LNCAP (cell line): ENCODE data around the gene PDLIM7.
A peak's percentile ranks its signal among the peaks of the same experiment; 100 is the strongest.

Experiments
- TF ChIP-seq, protein P1 (sequence below): fragments of 450-650 bp; IDR thresholded peaks from 2 replicates; pipeline ENCODE4 v1.5.1; 2017; ENCODE audit warnings: mild to moderate bottlenecking

PDLIM7 gene

DNA sequence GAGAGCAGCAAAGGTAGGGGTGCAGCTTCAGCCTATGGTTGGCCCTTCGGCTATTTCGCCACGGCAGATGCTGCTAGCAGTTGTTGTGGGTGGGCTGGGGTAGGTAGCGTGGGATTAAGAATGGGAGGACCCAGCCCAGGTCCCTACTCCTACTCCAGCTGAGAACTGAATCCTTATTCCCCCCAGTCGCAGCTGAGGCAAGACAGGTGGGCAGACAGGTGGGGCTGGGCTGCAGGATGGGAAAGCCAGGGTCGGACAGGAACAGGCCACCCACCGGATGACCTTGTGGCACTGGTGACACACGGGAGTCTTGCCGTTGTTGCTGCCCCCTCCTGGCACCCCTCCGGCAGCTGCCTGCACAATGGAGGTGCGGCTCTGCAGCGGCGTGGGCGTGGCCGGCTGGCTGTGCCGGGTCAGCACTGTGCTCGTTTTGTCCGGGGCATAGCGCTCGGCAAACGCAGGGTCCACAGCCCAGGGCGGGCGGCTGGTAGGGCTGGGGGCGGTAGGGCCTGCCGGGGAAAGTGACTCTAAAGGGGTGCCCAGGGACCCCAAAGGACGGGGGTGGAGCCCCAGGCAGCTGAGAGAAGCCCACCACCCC is 8.2 kb downstream of the PDLIM7 start:
- TF ChIP-seq, protein P1, sequence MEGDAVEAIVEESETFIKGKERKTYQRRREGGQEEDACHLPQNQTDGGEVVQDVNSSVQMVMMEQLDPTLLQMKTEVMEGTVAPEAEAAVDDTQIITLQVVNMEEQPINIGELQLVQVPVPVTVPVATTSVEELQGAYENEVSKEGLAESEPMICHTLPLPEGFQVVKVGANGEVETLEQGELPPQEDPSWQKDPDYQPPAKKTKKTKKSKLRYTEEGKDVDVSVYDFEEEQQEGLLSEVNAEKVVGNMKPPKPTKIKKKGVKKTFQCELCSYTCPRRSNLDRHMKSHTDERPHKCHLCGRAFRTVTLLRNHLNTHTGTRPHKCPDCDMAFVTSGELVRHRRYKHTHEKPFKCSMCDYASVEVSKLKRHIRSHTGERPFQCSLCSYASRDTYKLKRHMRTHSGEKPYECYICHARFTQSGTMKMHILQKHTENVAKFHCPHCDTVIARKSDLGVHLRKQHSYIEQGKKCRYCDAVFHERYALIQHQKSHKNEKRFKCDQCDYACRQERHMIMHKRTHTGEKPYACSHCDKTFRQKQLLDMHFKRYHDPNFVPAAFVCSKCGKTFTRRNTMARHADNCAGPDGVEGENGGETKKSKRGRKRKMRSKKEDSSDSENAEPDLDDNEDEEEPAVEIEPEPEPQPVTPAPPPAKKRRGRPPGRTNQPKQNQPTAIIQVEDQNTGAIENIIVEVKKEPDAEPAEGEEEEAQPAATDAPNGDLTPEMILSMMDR, result no peak

DNA sequence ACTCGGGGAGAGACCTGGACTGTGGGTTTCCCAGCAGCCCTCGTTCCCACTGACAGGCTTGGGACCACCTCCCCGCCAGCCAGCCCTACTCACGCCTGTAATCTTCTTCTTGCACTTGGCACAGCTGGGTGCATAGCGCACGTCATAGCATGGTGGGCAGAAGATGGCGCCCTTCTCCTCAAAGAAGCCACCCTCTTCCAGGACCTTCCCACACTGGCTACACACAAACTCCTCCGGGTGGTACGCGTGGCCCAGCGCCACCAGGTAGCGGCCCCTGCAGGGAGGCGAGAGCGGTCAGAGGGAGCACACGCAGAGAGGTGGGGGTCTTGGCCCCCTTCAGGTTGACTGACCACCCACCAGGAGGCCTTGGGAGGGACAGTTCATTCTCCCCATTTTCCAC is 9.4 kb downstream of the PDLIM7 start:
- TF ChIP-seq, protein P1, result peak; percentile 17; the same call in 1 of the 2 replicates

DNA sequence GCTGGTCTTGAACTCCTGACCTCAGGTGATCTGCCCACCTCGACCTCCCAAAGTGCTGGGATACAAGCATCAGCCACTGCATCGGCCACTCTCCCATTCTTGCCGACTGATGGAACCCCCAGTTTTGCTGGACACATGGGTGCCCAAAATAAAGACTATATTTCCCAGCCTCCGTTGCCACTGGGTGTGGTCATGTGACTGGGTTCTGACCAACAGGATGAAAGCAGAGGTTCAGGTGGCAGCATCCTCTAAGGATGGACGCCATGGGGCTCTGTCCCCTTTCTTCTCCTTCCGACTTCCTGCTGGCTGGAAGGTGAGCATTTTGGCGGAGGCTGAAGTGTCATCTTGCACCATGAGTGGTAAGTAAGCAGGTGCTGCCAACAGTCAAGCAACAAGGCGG is 10.3 kb downstream of the PDLIM7 start:
- TF ChIP-seq, protein P1, result no peak

DNA sequence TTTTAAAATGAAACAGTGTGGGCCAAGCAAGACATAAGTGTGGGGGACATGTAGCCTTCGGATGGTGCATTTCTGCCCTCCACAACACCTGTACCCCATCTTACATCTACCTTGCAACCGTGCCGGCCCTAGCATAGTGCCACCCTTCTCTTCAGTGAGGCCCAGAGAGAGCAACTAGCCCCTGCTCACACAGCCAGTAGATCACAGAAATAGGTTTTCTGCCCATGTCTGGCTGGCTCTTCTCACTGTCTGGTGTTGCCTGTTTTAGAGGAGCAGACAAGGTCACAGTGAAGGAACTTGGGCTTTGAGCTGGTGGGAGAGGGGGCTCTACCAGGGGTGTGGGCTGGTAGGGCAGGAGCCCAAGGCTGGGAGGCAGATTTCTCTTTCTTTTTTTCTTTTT is 11.1 kb downstream of the PDLIM7 start:
- TF ChIP-seq, protein P1, result no peak

DNA sequence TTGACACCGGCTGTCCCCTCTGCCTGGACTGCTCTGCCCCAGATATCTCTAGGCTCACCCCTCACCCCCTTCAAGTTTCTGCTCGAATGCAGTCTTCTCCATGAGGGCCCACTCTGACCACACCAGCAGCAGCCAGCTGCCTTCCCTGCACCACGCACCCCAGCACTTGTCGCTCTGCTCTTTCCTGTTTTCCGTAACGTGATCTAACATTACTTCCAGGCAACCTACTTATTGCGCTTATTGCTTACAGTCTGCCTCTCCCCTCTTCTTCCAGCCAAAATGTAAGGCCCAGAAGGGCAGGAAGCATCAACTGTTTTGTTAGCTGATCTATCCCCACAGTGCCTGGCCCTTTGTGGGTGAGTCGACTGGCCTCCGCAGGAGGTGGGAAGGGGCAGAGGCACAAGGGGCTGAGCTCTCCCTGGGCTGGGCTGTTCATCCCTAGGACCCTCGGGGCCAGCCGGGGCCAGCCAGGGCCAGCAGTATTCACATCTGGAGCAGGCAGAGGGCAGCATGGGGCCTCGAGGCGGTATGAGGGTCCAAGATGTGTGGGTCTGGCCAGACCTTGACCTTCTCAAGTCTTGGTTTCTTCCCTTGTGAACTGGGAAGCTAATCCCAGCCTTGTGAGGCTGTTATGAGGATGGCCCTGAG is 12.4 kb downstream of the PDLIM7 start:
- TF ChIP-seq, protein P1, result no peak

DNA sequence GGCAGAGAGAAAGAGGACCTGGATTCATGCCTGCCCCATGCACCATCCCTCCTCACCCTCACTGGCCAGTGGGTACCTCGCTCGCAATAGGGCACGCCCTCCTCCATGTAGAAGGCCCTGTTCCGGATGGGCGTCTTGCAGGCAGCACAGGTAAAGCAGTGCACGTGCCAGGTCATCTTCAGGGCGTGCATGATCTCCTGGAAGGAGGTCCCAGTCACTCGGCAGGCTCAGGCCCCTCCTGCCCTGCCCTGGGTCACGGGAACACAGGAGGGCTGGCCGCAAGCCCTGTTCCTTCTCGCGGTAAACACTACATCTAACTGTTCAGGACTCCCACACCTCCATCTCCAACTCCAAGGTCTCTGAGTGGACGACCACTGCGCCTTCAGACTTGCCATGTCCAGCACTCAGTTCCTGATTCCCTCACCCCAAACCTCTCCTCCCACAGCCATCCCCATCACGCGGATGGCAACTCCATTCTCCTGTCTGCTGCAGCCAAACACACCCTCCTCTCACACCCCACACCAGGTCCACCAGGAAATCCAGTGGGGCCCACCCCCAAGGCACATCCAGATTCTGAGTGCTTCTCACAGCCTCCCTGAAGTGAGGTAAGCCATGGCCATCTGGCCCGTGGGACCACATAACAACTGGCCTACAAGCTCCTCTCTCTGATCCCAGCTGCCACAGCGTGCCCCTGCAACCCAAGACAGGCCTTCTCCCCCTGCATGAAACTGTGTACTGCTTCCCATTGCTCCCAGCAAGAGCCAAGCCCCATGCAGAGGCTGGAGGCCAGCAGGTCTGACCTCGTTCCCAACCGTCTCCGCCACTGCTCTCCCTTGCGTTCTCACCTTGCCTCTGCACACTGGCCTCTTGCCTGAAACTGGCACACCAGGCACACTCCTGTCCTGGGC is 13.2 kb downstream of the PDLIM7 start:
- TF ChIP-seq, protein P1, result no peak

DNA sequence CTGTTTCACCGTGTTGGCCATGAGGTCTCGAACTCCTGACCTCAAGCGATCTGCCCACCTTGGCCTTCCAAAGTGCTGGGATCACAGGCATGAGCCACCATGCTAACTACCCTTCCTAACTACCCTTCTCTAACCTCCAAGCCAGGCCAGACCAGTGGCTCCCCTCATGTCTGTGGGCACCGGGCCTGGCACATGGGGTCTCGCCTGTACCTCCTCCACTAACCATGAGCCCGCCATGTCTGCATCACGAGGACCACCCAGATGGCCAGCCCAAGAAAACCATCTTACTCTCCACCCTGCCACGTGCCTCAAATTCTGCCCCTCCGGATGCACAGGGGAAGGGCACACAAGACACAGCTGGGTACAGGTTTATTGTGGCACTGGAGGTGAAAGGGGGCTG is 14.4 kb downstream of the PDLIM7 start:
- TF ChIP-seq, protein P1, result no peak
